Gastrocnemius medialis (tissue), 4 donors: ENCODE measurements around the gene FLACC1.

Experiments
- CTCF ChIP-seq, 5 experiments: fragments of 450-650 bp in 3 of 5; fragments of 200-600 bp in 2 of 5; sonication (generic) in 2 of 5; IDR thresholded peaks in 4 of 5; conservative IDR thresholded peaks in 1 of 5; 1 replicate in 4 of 5; 2 replicates in 1 of 5; pipeline ENCODE4 v1.5.1; 2016 to 2019; ENCODE audit warnings: antibody characterized with exemption in 5 of 5, mild to moderate bottlenecking in 3 of 5, moderate library complexity in 3 of 5
- POLR2A ChIP-seq, 2 donors: fragments of 450-650 bp; IDR thresholded peaks; one replicate each; pipeline ENCODE4 v1.6.1; 2017; ENCODE audit warnings: antibody characterized with exemption in 2 of 2, mild to moderate bottlenecking in 2 of 2, moderate library complexity in 2 of 2

DNA sequence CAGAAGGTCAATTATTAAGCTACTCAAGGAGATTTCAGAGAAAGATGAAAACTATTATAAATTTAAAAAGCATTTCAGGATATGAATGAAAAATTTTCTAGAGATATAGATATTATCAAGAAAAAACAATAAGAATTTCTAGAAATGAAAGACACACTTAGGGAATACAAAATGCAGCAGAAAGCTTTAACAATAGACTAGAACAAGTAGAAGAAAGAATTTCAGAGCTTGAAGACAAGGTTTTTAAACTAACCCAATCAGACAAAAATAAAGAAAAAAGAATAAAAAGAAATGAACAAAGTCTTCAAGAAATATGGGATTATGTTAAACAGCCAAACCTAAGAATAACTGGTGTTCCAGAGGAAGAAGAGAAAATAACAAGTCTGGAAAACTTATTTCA is 34.4 kb downstream of the FLACC1 start:
- TF ChIP-seq CTCF (IDR thresholded peaks at IDR 0.05 in 4 of 5, conservative IDR thresholded peaks at IDR 0.05 in 1 of 5), result no peak
- TF ChIP-seq POLR2A (IDR thresholded peaks at IDR 0.05), result no peak
